K562 (cell line): Measurements from ENCODE around the gene ANTXRL. TPM values are rescaled to one million over a fixed set of nuclear protein-coding genes. Genes with fewer than 3 reads are reported as not detected.

Experiments used
- ATAC-seq: fragments of 200-7000 bp; cut with Tn5 transposase; 3 replicates; pipeline ENCODE4 v1.9.1; 2020; ENCODE audit warnings: moderate library complexity
- BruUV-seq: library from RNA; stranded (reverse); fragments of 400-500 nt; replicated peaks from 2 replicates; lab custom pipeline; 2021; lab: Mats Ljungman, UMichigan
- CTCF ChIA-PET: fragments of 300-600 bp; formaldehyde crosslinking; extraction: SDS; loops from one replicate; lab custom pipeline; 2021; ENCODE audit warnings: low intra/inter-chr PET ratio; lab: Yijun Ruan, JAX
- POLR2A ChIA-PET: fragments of 300-600, 350-650 bp; sonication (Branson Sonifier 250); formaldehyde crosslinking; extraction: SDS; loops from one replicate; lab custom pipeline; 2021; ENCODE audit warnings: antibody characterized with exemption, inconsistent platforms; lab: Yijun Ruan, JAX
- DNase-seq, 4 experiments: peaks; one replicate each; pipeline versions ENCODE4 v3.0.0 to v3.0.0-alpha.2; 2011 to 2018; ENCODE audit warnings: low spot score in 3 of 4, mixed read lengths in 3 of 4; ENCODE audit errors: extremely low read depth in 1 of 4
- FAIRE-seq: peaks from 2 replicates; lab custom pipeline; 2011; peaks lifted over from hg19 to GRCh38; lab: Jason Lieb, UNC
- H2AFZ ChIP-seq: 2 replicates; pipeline ENCODE4 v1.6.0; 2011; ENCODE audit warnings: low read depth, low read length, control low read depth, inconsistent platforms
- H3K27ac ChIP-seq: fragments of 200-600 bp; 3 replicates; pipeline ENCODE4 v1.8.0; 2011; ENCODE audit warnings: low read depth, mild to moderate bottlenecking, control low read depth, inconsistent platforms, low read length, moderate library complexity, mixed read lengths; ENCODE audit errors: extremely low read depth
- H3K27me3 ChIP-seq, 2 experiments: fragments of 300-600 bp in 1 of 2; 2 replicates in 1 of 2; 3 replicates in 1 of 2; pipeline versions ENCODE4 v1.6.0 to v1.8.0; 2011; ENCODE audit warnings: inconsistent platforms in 2 of 2, low read length in 2 of 2, mild to moderate bottlenecking in 1 of 2, mixed read lengths in 1 of 2, moderate library complexity in 1 of 2; ENCODE audit not compliant: control insufficient read depth in 2 of 2, insufficient read depth in 2 of 2
- H3K36me3 ChIP-seq: fragments of 300-600 bp; 3 replicates; pipeline ENCODE4 v1.8.0; 2011; ENCODE audit warnings: mild to moderate bottlenecking, low read length, inconsistent platforms; ENCODE audit not compliant: control insufficient read depth, insufficient read depth
- H3K4me1 ChIP-seq, 2 experiments: fragments of 200-600 bp in 1 of 2; replicated peaks in 1 of 2; 2 replicates in 1 of 2; 3 replicates in 1 of 2; pipeline versions ENCODE4 v1.5.1 to v1.8.0; 2011; ENCODE audit warnings: inconsistent platforms in 2 of 2, low read length in 2 of 2, mild to moderate bottlenecking in 1 of 2, mixed read lengths in 1 of 2, moderate library complexity in 1 of 2; ENCODE audit not compliant: control insufficient read depth in 2 of 2, insufficient read depth in 2 of 2
- H3K4me2 ChIP-seq: 2 replicates; pipeline ENCODE4 v1.6.1; 2011; ENCODE audit warnings: low read length, control low read depth, inconsistent platforms, mixed read lengths; ENCODE audit not compliant: insufficient read depth
- H3K4me3 ChIP-seq: fragments of 200-600 bp; sonication (generic), shearing (Covaris generic); 2 replicates; pipeline ENCODE4 v1.5.1; 2016; ENCODE audit warnings: control low read depth, inconsistent platforms
- H3K79me2 ChIP-seq: fragments of 200-600 bp; 3 replicates; pipeline ENCODE4 v1.8.0; 2011; ENCODE audit warnings: low read length, inconsistent platforms; ENCODE audit not compliant: control insufficient read depth, insufficient read depth
- H3K9ac ChIP-seq, 2 experiments: 2 replicates each; pipeline versions ENCODE4 v1.6.0 to v1.6.1; 2011; ENCODE audit warnings: low read depth in 2 of 2, low read length in 2 of 2, control low read depth in 1 of 2, inconsistent platforms in 1 of 2, mild to moderate bottlenecking in 1 of 2, mixed read lengths in 1 of 2; ENCODE audit not compliant: insufficient read depth in 1 of 2
- H3K9me1 ChIP-seq: one replicate; pipeline ENCODE4 v1.6.0; 2011; ENCODE audit warnings: inconsistent platforms, mild to moderate bottlenecking, low read length, moderate library complexity; ENCODE audit not compliant: control insufficient read depth, insufficient read depth
- H3K9me3 ChIP-seq: replicated peaks from 2 replicates; pipeline ENCODE4 v1.5.1; 2011; ENCODE audit warnings: low read depth, low read length, inconsistent platforms; ENCODE audit not compliant: control insufficient read depth, insufficient read depth
- H4K20me1 ChIP-seq: replicated peaks from 2 replicates; pipeline ENCODE4 v1.6.1; 2011; ENCODE audit warnings: low read length, inconsistent platforms, mixed read lengths; ENCODE audit not compliant: control insufficient read depth, insufficient read depth
- HIVEP1 ChIP-seq: fragments of 250-450 bp; sonication (Bioruptor Pico); IDR thresholded peaks from 2 replicates; pipeline ENCODE4 v1.4.0; 2020; ENCODE audit warnings: mild to moderate bottlenecking
- POLR2G ChIP-seq: fragments of 200-400 bp; formaldehyde crosslinking; IDR thresholded peaks from 2 replicates; pipeline ENCODE4 v1.6.1; 2017; ENCODE audit warnings: low read depth, mild to moderate bottlenecking, antibody characterized with exemption, low read length, moderate library complexity
- ZNF444 ChIP-seq: fragments of 250-450 bp; sonication (Bioruptor Pico); IDR thresholded peaks from 2 replicates; pipeline ENCODE4 v1.4.0; 2020; ENCODE audit warnings: mild to moderate bottlenecking, moderate library complexity
- WGBS: fragments of 100-300 bp; shearing (Covaris generic); methylation state at CpG from one replicate; pipeline ENCODE4 v1.1.6; 2016; ENCODE audit warnings: low coverage, mixed read lengths; ENCODE audit not compliant: insufficient coverage; ENCODE audit errors: missing lambda C conversion rate; 5-methylcytosine and 5-hydroxymethylcytosine counted together
- in situ Hi-C: fragments of 300-500 bp; cut with MboI; formaldehyde crosslinking; loops from 4 replicates; pipeline ENCODE4 v1.15.0; 2018; ENCODE audit warnings: inconsistent platforms, mixed read lengths
- intact Hi-C: fragments of 100-400 bp; cut with micrococcal nuclease; formaldehyde crosslinking; loops from 2 replicates; pipeline ENCODE4 v1.14.2; 2022
- polyA plus RNA-seq, 8 experiments: library from polyadenylated mRNA; depleted of rRNA in 4 of 8; stranded (reverse) in 5 of 8; unstranded in 3 of 8; fragments of >200 nt; fragmentation: Nextera tagmentation in 2 of 8; fragmentation: Illumina TruSeq in 1 of 8; extraction: Ambion mirVana in 2 of 8; extraction: Trizol in 1 of 8; gene quantifications; 2 replicates each; pipeline versions ENCODE4 v1.2.1 to v1.2.3, GENCODE V29; 2011 to 2014; ENCODE audit warnings: inconsistent platforms in 1 of 8, missing spikeins in 1 of 8
- total RNA-seq, 7 experiments: library from RNA; depleted of rRNA in 6 of 7; stranded (reverse); fragments of >200 nt in 6 of 7; fragmentation: Illumina TruSeq in 2 of 7; extraction: Trizol in 2 of 7; gene quantifications; 2 replicates each; pipeline versions ENCODE4 v1.2.1 to v1.2.3, GENCODE V29; 2011 to 2021; ENCODE audit warnings: low replicate concordance in 1 of 7

The ANTXRL gene
- total and polyA plus RNA-seq, 9 of the 15 experiments (the other 6 are each of a cell fraction or from before 2014, with no cell fraction given) = not detected

- Histone ChIP-seq H3K4me3 (no peak overlapping the region), H3K4me1 (peaks cover 0 to 4% of the 10 kb centered on the region in 2 experiments; a peak in 1 of 5 replicates), H3K9me3 (no peaks in the 10 kb centered on the region), H3K36me3 (no peaks in the 10 kb centered on the region), H3K27me3 (peaks cover 27 to 74% of the 10 kb centered on the region in 2 experiments; a peak in 4 of 5 replicates), H3K27ac (no peak overlapping the region), H3K4me2 (no peak overlapping the region), H4K20me1 (peaks cover 8% of the 10 kb centered on the region), H3K9ac (no peak overlapping the region), H3K9me1 (no peaks in the 10 kb centered on the region), H2AFZ (no peak overlapping the region), H3K79me2 (no peaks in the 10 kb centered on the region)
- in situ Hi-C loops = no loop called here
- no peak for TF ChIP-seq POLR2G
- ATAC-seq (no peak), FAIRE-seq (no peak), DNase-seq (no peak)
- ChIA-PET POLR2A (no interaction called here), CTCF (no interaction called here)
- BruUV-seq = no TSS peak
- WGBS = 0% methylated on average over 5 of the region's 5 CpGs
- intact Hi-C loops = no loop called here
These were observed 19.9 kb downstream of the ANTXRL start for GRCh38 chr10:46306516-46307184.

GRCh38 chr10:46307281-46308112 lies 20.7 kb downstream of the ANTXRL start:
- no peak for DNase-seq
- Histone ChIP-seq H3K4me3 (no peak overlapping the region), H4K20me1 (peaks cover 8% of the 10 kb centered on the region), H3K9ac (peak overlapping the region in 1 of 2 experiments; percentile 36; a peak in 1 of 4 replicates), H2AFZ (no peak overlapping the region), H3K4me2 (no peak overlapping the region), H3K27ac (no peak overlapping the region), H3K9me1 (no peaks in the 10 kb centered on the region), H3K36me3 (no peaks in the 10 kb centered on the region), H3K79me2 (no peaks in the 10 kb centered on the region), H3K27me3 (peaks cover 27 to 74% of the 10 kb centered on the region in 2 experiments; a peak in 4 of 5 replicates), H3K9me3 (no peaks in the 10 kb centered on the region), H3K4me1 (peaks cover 0 to 4% of the 10 kb centered on the region in 2 experiments; a peak in 1 of 5 replicates)
- ChIA-PET POLR2A (interaction anchor here (0.9 kb wide), 1 partner anchor 9 kb away, joined by 3 read pairs; no protein-coding TSS in a partner anchor), CTCF (no interaction called here)
- in situ Hi-C loops = no loop called here
- no TSS peak for BruUV-seq
- FAIRE-seq = no peak
- intact Hi-C loops = no loop called here
- no peak for ATAC-seq
- TF ChIP-seq HIVEP1 (CRISPR knock-in tag) (no peak), ZNF444 (CRISPR knock-in tag) (no peak)
- WGBS = under 1% methylated on average over 10 of the region's 10 CpGs
